GM18519 (cell line): ENCODE results near the gene DMGDH.
"Not testable (repeated sequence)": the region's sequence is repeated elsewhere in the genome, so short reads cannot be mapped to it uniquely, and the experiment has no call there.

Experiments
- ATAC-seq: cut with Tn5 transposase; IDR thresholded peaks from one replicate; pipeline ENCODE4 v1.9.1; 2021; ENCODE audit warnings: mild to moderate bottlenecking, moderate library complexity; ENCODE audit not compliant: unreplicated experiment, low FRiP score

The DMGDH gene

DNA sequence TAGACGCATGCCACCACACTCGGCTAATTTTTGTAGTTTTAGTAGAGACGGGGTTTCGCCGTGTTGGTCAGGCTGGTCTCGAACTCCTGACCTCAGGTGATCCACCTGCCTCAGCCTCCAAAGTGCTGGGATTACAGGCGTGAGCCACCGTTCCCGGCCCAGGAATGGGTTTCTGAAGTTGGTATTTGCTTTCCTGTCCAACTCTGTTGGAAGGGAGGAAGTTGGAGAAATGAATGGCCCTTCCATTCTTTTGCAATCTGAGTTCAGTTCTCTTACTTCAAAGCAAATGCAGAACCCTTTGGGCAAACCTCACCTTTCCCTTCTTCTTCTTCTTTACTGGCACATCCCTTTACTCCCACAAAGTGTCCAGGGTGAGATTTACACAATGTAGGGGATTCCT is 86.3 kb downstream of the DMGDH start:
- not testable (repeated sequence) for ATAC-seq

DNA sequence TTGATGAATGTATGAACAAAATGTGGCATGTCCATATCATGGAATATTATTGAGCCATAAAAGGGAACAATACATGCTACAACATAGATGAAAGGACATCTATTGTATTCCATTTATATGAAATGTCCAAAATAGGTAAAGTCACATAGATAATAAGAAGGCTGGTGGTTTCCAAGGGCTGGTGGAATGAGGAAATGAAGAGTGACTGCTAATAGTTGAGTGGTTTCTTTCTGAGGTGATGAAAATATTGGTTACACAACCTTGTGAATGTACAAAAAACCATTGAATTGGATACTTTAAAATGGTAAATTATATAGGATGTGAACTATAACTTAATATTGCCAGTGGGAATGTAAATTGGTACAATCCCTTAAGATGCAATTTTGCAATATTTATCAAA is 89.6 kb downstream of the DMGDH start:
- no peak for ATAC-seq

DNA sequence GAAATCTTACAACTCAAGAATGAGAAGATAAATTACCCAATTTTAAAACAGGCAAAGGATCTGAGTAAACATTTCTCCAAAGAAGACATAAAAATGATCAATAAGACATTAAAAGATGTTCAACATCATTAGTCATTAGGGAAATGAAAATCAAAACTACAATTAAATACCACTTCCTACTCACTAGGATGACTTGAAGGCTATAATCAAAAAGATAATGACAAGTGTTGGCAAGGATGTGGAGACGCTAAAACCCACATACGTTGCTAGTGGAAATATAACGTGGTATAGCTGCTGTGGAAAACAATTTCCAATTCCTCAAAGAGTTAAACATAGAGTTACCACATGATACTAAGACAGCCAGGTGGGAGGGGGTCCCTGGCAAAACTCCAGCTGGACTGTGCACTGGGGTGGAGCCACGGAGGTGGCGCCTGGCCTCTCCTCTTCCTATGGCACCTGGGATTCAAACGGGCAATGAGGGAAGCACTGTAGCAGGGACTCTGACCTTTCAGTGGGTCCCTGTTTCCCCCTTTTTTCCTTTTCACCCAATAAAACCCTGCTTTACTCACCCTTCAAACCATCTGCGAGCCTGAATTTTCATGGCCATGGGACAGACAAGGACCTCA is 90.2 kb downstream of the DMGDH start:
- no peak for ATAC-seq

DNA sequence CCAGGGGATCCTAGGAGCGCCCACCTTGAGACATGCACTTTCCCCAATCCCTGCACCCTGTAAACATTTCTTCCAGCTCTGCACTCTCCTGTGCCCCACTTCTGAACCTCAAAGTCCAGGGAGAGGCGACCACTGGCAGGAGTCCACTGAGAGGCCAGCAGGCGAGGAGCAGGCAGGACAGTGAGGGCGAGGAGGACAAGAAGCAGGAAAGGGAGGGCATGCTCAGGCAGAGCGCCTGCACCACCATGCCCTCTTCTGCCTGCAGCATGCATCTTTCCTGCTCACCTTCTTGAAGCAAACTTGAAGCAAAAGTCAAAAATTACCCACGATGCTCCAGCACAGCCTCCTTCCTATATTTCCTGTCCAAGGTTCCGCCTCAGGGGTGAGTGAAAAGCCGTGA is 94.4 kb downstream of the DMGDH start:
- no peak for ATAC-seq

DNA sequence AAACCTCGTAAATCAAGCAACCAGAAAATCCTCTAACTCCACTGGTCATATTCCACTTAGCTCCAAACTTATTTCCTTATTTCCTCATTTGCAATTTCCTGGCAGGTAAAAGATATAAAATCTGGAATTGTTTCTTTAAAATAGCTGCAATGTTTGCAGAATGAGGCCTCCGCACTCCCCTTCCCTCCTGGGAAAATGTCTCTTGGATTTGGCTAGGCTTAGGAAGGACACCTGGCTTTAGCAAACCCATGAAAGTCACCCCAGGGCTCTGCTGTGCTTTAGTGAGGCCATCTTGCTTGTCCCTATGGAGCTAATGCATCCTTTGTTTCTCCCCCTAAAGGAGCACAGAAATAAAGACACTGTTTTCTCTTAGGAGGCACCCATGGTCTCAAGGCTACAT is 94.9 kb downstream of the DMGDH start:
- ATAC-seq, result no peak

DNA sequence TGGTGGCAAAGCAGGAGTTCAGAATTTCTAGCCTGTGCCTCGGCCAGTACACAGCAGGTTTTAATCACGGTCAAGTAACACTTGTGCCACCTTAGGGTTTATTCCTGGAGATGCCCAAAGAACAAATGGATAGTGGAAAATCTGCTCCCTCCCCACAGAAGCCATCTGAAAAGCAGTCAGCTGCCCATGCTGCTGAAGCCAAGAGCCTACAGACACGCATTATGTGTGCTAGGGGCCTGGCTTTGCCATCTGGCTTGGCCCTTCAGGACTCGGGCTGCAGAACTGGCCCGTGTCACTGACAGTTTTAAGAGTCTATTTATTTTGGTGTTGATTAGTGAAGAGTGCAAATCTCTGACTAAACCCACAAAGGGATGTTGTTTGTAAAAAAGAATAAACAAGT is 95.5 kb downstream of the DMGDH start:
- no peak for ATAC-seq

DNA sequence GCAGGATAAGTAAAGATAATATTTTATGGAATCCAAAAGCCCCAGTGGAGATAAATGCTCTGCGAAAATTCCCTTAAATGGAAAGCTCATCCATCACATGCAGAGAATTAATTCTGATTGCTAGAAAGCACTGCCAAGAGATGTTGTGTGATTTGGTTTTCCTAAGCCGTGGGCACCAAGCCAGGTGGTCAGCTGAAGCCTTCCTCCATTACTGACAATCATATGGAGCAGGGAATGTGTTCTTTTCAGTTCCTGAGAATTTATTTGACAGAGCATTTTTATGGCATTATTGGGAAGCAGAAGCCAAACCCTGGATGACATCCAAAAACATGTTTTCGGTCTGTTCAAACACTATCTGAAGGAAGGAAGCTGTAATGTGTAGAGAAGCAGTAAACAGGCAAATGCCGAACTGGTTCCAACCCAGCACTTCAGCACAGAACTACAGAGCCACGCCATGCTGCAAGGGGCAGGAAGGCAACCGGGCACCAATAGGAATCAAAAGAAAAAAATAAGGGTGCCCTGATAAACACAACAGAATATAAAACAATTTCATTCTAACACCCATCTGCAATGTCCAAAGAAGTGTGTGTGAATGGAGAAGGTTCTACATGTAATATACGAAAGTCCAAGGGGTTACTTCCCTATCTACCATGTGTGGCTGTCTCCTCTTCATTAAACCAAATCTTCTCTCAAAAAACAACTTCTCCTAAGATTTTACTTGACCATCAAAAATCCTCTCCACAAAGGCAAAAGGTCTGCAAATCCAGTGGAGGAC is 96.6 kb downstream of the DMGDH start:
- no peak for ATAC-seq

DNA sequence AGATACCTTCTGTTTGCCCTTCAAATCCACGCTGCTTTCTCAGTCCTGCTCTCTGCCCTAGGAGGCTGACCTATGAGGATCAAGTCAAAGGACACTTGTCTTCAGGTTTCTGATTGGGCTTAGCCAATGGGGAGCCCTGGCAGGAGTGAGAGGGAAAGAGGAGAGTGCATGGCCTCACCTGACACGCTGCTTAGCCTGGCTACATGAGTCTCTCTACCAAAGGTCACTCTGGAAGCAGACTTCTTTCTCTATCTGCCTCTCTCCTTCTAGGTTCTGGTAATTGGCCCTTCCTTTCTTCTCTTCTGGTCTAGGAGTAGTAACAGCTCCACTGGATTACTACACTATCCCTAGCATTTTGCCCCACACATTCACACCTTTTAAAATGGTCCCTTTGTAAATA is 97.5 kb downstream of the DMGDH start:
- ATAC-seq, result no peak

DNA sequence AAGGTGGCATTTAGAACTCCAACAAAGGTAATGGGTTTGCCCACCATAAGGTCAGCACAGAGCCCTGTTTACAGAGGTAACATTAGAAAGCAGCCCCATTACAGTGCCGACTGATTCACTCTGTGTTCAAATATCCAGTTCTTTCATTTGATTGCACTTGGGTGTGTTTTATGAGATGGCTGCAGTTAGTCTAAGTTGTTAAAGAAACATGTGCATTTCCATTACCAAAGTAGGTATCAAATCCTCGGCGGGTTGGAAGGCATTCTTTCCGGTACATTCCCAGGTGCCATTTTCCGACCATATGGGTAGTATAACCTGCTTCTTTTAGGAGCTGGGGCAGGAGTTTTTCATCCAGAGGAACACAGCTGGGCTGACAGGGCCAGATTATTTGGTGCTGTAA is 100.7 kb downstream of the DMGDH start:
- ATAC-seq, result no peak

DNA sequence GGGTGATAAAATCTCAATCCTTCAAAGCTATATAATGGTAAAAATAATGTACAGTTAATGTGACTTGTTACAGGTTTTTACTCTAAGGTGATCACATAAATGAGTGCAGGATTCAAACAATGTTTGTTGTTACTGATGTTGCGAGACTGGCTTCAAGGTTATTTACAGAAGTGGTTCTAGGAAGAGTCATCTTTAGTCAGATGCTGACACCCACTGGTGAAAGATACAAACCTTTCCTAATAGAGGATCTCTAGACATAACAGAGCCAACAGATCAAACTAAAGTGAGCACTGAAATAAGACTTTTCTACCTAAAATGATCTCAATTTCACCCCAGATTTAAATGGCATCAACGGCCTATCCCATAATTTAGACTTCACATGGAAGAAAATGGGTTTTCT is 104.6 kb downstream of the DMGDH start:
- ATAC-seq, result no peak

DNA sequence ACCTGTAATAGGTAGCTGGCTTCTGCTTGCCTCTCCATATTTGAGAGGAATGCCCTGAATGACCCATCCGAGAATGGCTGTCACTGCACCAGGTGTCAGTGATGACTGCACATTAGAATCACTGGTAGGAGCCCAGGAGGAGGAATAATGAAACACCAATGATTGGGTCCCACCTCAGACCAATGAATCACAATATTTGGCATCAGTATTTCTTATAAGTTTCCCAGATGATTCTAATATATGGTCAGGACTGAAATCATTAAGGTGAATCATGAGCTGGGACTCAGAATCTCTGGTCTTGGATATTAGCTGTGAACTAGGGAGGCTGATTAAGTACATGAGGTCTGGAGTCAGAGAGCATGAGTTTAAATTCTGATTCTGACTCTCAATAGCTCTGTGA is 107.7 kb downstream of the DMGDH start:
- ATAC-seq, result no peak

DNA sequence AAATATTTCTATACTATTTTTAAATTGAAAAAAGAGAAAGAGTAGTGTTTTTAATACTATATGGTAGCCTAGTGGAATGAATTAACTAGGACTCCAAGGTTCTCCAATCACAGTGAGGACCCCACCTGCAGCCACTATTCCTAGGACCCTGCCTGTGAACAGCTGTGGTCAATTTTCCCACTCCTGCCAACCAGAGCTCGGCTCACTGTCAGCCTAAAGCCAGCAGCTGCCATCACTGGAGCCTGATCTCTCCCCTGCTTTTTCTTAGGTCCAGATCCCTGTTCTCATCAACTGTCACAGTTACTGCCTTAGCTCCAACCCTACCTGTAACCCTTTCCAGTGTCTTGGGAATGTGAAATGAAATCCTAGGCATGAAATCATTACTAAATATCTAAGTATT is 109.7 kb downstream of the DMGDH start:
- no peak for ATAC-seq

DNA sequence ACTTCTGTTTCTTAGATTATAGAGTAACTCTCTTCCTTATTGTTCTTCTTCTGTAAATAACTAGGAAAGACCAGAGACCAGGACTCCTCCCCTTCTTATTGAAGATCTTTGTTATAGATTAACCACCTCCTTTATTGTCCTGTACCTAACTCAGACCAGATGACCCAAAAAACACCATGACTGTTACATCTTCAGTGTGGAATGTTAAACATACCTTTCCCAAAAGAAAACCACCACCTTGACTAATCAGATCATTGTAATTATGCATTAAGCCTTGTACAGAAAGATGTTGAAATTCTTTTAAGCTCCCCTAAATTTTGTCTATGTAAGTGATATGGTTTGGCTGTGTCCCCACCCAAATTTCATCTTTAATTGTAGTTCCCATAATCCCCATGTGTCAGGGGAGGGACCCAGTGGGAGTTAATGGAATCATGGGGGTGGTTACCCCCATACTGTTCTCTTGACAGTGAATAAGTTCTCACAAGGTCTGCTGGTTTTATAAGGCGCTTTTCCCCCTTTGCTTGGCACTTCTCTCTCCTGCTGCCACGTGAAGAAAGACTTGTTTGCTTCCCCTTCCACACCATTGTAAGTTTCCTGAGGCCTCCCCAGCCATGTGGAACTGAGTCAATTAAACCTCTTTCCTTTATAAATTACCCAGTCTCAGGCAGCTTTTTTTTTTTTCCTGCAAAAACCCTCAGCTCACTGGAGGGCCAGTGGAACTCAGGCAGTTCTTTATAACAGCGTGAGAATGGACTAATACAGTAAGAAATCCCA is 110.6 kb downstream of the DMGDH start:
- ATAC-seq, result no peak

DNA sequence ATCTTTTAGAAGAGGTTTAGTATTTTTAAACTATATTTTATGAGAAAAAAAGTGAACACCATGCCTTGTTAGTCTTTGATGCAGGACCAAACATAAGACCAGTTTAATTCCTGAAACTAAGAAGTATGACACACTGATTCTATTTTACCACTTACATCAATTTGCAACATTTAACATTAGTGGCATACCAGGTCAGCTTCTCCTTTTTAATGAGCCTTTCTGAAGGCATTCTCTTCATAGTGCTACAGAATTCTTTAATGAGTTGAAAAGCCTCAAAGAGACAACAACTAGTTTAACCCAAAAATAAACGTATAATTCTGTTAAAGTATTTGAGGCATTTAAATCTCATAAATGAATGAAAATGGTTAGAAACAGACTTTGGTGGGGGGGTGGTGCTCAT is 112.6 kb downstream of the DMGDH start:
- ATAC-seq, result no peak

DNA sequence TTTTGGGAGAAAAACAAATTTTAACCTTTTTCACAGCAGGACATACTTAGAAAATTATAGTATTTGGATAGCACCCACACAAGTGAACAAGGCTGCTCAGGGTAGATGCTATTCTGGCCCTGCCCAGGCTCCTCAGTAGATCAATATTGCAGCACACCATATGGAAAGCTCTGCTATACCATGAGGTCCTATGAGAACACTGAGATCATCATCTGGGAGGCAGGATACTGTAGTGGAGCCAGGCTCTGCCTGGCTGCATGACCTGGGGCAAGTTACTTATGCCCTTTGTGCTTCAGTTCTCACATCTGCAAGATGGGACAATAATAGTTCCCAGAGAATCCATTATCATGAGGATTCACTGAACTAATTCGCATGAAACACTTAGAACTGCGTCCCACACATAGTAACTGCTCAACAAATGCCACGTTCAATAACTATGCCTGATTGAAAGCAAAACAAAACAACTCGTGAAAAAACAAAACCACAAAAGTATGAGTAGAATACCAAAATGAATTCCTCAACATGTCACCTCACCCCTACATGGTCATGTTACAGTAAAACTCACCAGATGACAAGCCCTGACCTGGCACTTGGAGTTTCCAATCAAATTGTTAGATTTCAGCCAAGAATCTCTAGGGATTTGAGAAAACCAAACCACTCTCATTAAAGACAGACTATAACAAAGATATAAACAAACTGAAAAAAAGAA is 116.2 kb downstream of the DMGDH start:
- no peak for ATAC-seq
